Trophoblast cell (in vitro differentiated cells and primary cell): ENCODE results near the gene RASA3.
"Not testable (repeated sequence)": the region's sequence is repeated elsewhere in the genome, so short reads cannot be mapped to it uniquely, and the experiment has no call there.

Experiments used
- DNase-seq, 2 donors: peaks; one replicate each; pipeline ENCODE4 v3.0.0-alpha.2; 2016
- H2AFZ ChIP-seq: 2 replicates; pipeline ENCODE4 v1.6.1; 2013; ENCODE audit warnings: low read length, moderate library complexity, mild to moderate bottlenecking; ENCODE audit not compliant: insufficient read depth, poor library complexity
- H2AK5ac ChIP-seq: 2 replicates; pipeline ENCODE4 v1.6.1; 2013; ENCODE audit warnings: mild to moderate bottlenecking, low read length
- H2BK120ac ChIP-seq: 2 replicates; pipeline ENCODE4 v1.6.1; 2013; ENCODE audit warnings: low read length, mild to moderate bottlenecking, moderate library complexity; ENCODE audit not compliant: insufficient read depth, poor library complexity
- H2BK12ac ChIP-seq: 2 replicates; pipeline ENCODE4 v1.6.1; 2013; ENCODE audit warnings: mild to moderate bottlenecking, low read length, moderate library complexity
- H2BK5ac ChIP-seq: 2 replicates; pipeline ENCODE4 v1.6.1; 2013; ENCODE audit warnings: low read length, low read depth, moderate library complexity, mild to moderate bottlenecking; ENCODE audit not compliant: poor library complexity
- H3K14ac ChIP-seq: 2 replicates; pipeline ENCODE4 v1.6.1; 2013; ENCODE audit warnings: mild to moderate bottlenecking, low read length
- H3K18ac ChIP-seq: 2 replicates; pipeline ENCODE4 v1.6.1; 2013; ENCODE audit warnings: mild to moderate bottlenecking, low read length
- H3K23ac ChIP-seq: 2 replicates; pipeline ENCODE4 v1.6.1; 2013; ENCODE audit warnings: low read length
- H3K27ac ChIP-seq: 2 replicates; pipeline ENCODE4 v1.5.1; 2013; ENCODE audit warnings: low read depth, mild to moderate bottlenecking, inconsistent platforms, low read length, moderate library complexity
- H3K27me3 ChIP-seq: 2 replicates; pipeline ENCODE4 v1.6.1; 2013; ENCODE audit warnings: inconsistent platforms, mild to moderate bottlenecking, low read length, moderate library complexity; ENCODE audit not compliant: insufficient read depth
- H3K36me3 ChIP-seq, 2 experiments: 1 replicate in 1 of 2; 2 replicates in 1 of 2; pipeline ENCODE4 v1.6.1; 2013; ENCODE audit warnings: low read length in 2 of 2, mild to moderate bottlenecking in 2 of 2, moderate library complexity in 1 of 2; ENCODE audit not compliant: insufficient read depth in 2 of 2, control insufficient read depth in 1 of 2
- H3K4ac ChIP-seq: 2 replicates; pipeline ENCODE4 v1.6.1; 2013; ENCODE audit warnings: low read depth, mild to moderate bottlenecking, low read length, moderate library complexity
- H3K4me1 ChIP-seq, 2 experiments: 1 replicate in 1 of 2; 2 replicates in 1 of 2; pipeline ENCODE4 v1.6.1; 2013; ENCODE audit warnings: low read length in 2 of 2, mild to moderate bottlenecking in 2 of 2, moderate library complexity in 1 of 2; ENCODE audit not compliant: insufficient read depth in 2 of 2, control insufficient read depth in 1 of 2
- H3K4me2 ChIP-seq: 2 replicates; pipeline ENCODE4 v1.6.1; 2013; ENCODE audit warnings: inconsistent platforms, mild to moderate bottlenecking, low read length, moderate library complexity
- H3K4me3 ChIP-seq: 2 replicates; pipeline ENCODE4 v1.5.1; 2013; ENCODE audit warnings: mild to moderate bottlenecking, low read depth, low read length, inconsistent platforms
- H3K79me1 ChIP-seq: one replicate; pipeline ENCODE4 v1.6.1; 2013; ENCODE audit warnings: low read length
- H3K79me2 ChIP-seq: 2 replicates; pipeline ENCODE4 v1.6.1; 2013; ENCODE audit warnings: low read length, mild to moderate bottlenecking; ENCODE audit not compliant: control insufficient read depth, insufficient read depth, poor library complexity
- H3K9ac ChIP-seq: 2 replicates; pipeline ENCODE4 v1.6.1; 2013; ENCODE audit warnings: mild to moderate bottlenecking, low read length
- H3K9me3 ChIP-seq: 2 replicates; pipeline ENCODE4 v1.6.1; 2013; ENCODE audit warnings: low read depth, mild to moderate bottlenecking, control low read depth, inconsistent platforms, low read length; ENCODE audit not compliant: insufficient read depth
- H4K12ac ChIP-seq: 2 replicates; pipeline ENCODE4 v1.6.1; 2013; ENCODE audit warnings: low read depth, mild to moderate bottlenecking, low read length, moderate library complexity
- H4K8ac ChIP-seq: 2 replicates; pipeline ENCODE4 v1.6.1; 2013; ENCODE audit warnings: low read depth, mild to moderate bottlenecking, low read length, moderate library complexity
- H4K91ac ChIP-seq: one replicate; pipeline ENCODE4 v1.6.1; 2013; ENCODE audit warnings: low read depth, mild to moderate bottlenecking, low read length, moderate library complexity
- WGBS: extraction: QIAGEN DNeasy Blood & Tissue Kit; methylation state at CpG from one replicate; pipeline ENCODE4 v1.1.7; 2013; ENCODE audit warnings: missing lambda C conversion rate; ENCODE audit not compliant: insufficient read length, insufficient coverage; ENCODE audit errors: extremely low coverage; 5-methylcytosine and 5-hydroxymethylcytosine counted together

The RASA3 gene

GRCh38 chr13:114112826-114113322 lies 19.5 kb downstream of the RASA3 start:
- WGBS = no CpG with 5 or more reads among the region's 12 CpGs
- H3K9ac ChIP-seq = no peak overlapping the region
- H3K79me2 ChIP-seq = no peaks in the 10 kb centered on the region
- no peak overlapping the region for H3K27ac ChIP-seq
- DNase-seq = no peak
- H3K4me3 ChIP-seq = no peak overlapping the region
- peaks cover 39 to 42% of the 10 kb centered on the region in 2 experiments for H3K4me1 ChIP-seq
- H3K4me2 ChIP-seq = no peak overlapping the region
- H3K36me3 ChIP-seq = peaks cover 5 to 10% of the 10 kb centered on the region in 2 experiments
- no peak overlapping the region for H3K23ac ChIP-seq
- H3K14ac ChIP-seq = no peak overlapping the region
- H3K9me3 ChIP-seq = peaks cover 10% of the 10 kb centered on the region
- H3K18ac ChIP-seq = peak overlapping the region; percentile 57
- H3K79me1 ChIP-seq = peaks cover 7% of the 10 kb centered on the region
- no peak overlapping the region for H4K12ac ChIP-seq
- no peak overlapping the region for H4K91ac ChIP-seq
- H3K27me3 ChIP-seq = no peaks in the 10 kb centered on the region
- no peak overlapping the region for H3K4ac ChIP-seq
- H2AK5ac ChIP-seq = peak overlapping the region; percentile 16
- no peak overlapping the region for H4K8ac ChIP-seq
- no peak overlapping the region for H2BK5ac ChIP-seq
- H2AFZ ChIP-seq = no peak overlapping the region
- peak overlapping the region; percentile 27 for H2BK12ac ChIP-seq
- no peak overlapping the region for H2BK120ac ChIP-seq

- Histone ChIP-seq H3K18ac (peak overlapping the region; percentile 57), H3K79me1 (peaks cover 7% of the 10 kb centered on the region), H3K9ac (no peak overlapping the region), H3K4ac (no peak overlapping the region), H3K23ac (no peak overlapping the region), H2BK12ac (peak overlapping the region; percentile 27), H2AFZ (no peak overlapping the region), H3K4me2 (no peak overlapping the region), H2AK5ac (peak overlapping the region; percentile 16), H3K27me3 (no peaks in the 10 kb centered on the region), H2BK120ac (no peak overlapping the region), H3K9me3 (peaks cover 10% of the 10 kb centered on the region), H4K91ac (no peak overlapping the region), H4K12ac (no peak overlapping the region), H2BK5ac (no peak overlapping the region), H3K79me2 (no peaks in the 10 kb centered on the region), H3K27ac (no peak overlapping the region), H3K4me1 (peaks cover 43 to 47% of the 10 kb centered on the region in 2 experiments), H4K8ac (peak overlapping the region; percentile 5), H3K36me3 (peaks cover 5 to 6% of the 10 kb centered on the region in 2 experiments), H3K14ac (no peak overlapping the region), H3K4me3 (no peak overlapping the region)
- DNase-seq = no peak
- no CpG with 5 or more reads among the region's 25 CpGs for WGBS
Measured at GRCh38 chr13:114112231-114112825, 20.1 kb downstream of the RASA3 start.

- Histone ChIP-seq H3K18ac (no peak overlapping the region), H2BK5ac (no peak overlapping the region), H3K4me2 (no peak overlapping the region), H3K9me3 (peaks cover 7% of the 10 kb centered on the region), H4K91ac (no peak overlapping the region), H3K4ac (no peak overlapping the region), H3K9ac (no peak overlapping the region), H3K79me2 (no peaks in the 10 kb centered on the region), H2AFZ (no peak overlapping the region), H3K23ac (no peak overlapping the region), H3K27ac (no peak overlapping the region), H2BK12ac (no peak overlapping the region), H2BK120ac (no peak overlapping the region), H3K36me3 (peaks cover 5 to 8% of the 10 kb centered on the region in 2 experiments), H3K79me1 (peaks cover 11% of the 10 kb centered on the region), H3K27me3 (no peaks in the 10 kb centered on the region), H4K12ac (no peak overlapping the region), H4K8ac (no peak overlapping the region), H3K4me3 (no peak overlapping the region), H3K14ac (no peak overlapping the region), H3K4me1 (peaks cover 49 to 53% of the 10 kb centered on the region in 2 experiments), H2AK5ac (no peak overlapping the region)
- DNase-seq = no peak
- WGBS = no CpG with 5 or more reads among the region's 11 CpGs
Measured at GRCh38 chr13:114111577-114111976, 20.8 kb downstream of the RASA3 start.

GRCh38 chr13:114110830-114111189 lies 21.6 kb downstream of the RASA3 start:
- not testable (repeated sequence) for H3K9me3 ChIP-seq
- WGBS = no CpG with 5 or more reads among the region's 18 CpGs

More at GRCh38 chr13:114110830-114111189, 21.6 kb downstream of the RASA3 start:
- H4K8ac ChIP-seq, H2BK120ac ChIP-seq, H3K9ac ChIP-seq, H3K36me3 ChIP-seq, H2BK12ac ChIP-seq, H3K4me3 ChIP-seq, H3K79me2 ChIP-seq, H3K4me2 ChIP-seq, H3K27me3 ChIP-seq, H3K14ac ChIP-seq, DNase-seq, H2BK5ac ChIP-seq, H4K12ac ChIP-seq, H3K27ac ChIP-seq, H3K23ac ChIP-seq: not testable (repeated sequence)
- H2AFZ ChIP-seq = peak overlapping the region; percentile 50
- peaks cover 51 to 57% of the 10 kb centered on the region in 2 experiments for H3K4me1 ChIP-seq
- peak overlapping the region; percentile 51 for H2AK5ac ChIP-seq
- peak overlapping the region; percentile 32 for H4K91ac ChIP-seq
- peak overlapping the region; percentile 57 for H3K18ac ChIP-seq
- H3K79me1 ChIP-seq = peaks cover 12% of the 10 kb centered on the region
- H3K4ac ChIP-seq = peak overlapping the region; percentile 12
